H1 (cell line): ENCODE data around the gene FAAP100. TPM values are rescaled to one million over a fixed set of nuclear protein-coding genes. Genes with fewer than 3 reads are reported as not detected.

Experiments used
- CTCF ChIA-PET: fragments of 300-600 bp; sonication (Branson Sonifier 250); formaldehyde crosslinking; loops from one replicate; lab custom pipeline; 2021; ENCODE audit not compliant: partially characterized antibody; lab: Charles Lee
- POLR2A ChIA-PET: fragments of 300-600 bp; sonication (Branson Sonifier 250); formaldehyde crosslinking; loops from one replicate; lab custom pipeline; 2021; ENCODE audit warnings: inconsistent platforms; ENCODE audit not compliant: partially characterized antibody; lab: Charles Lee
- DNase-seq, 2 experiments: peaks; one replicate each; pipeline versions ENCODE4 v3.0.0 to v3.0.0-alpha.2; 2010 to 2022; ENCODE audit warnings: low spot score in 2 of 2, low read depth in 1 of 2, mixed read lengths in 1 of 2
- FAIRE-seq: peaks from 2 replicates; lab custom pipeline; 2011; peaks lifted over from hg19 to GRCh38; lab: Jason Lieb, UNC
- H2AFZ ChIP-seq: 2 replicates; pipeline ENCODE4 v1.8.1; 2012; ENCODE audit warnings: low read length, inconsistent platforms
- H2AK5ac ChIP-seq: 2 replicates; pipeline ENCODE4 v1.6.1; 2013; ENCODE audit warnings: low read depth, low read length
- H2BK120ac ChIP-seq: replicated peaks from 2 replicates; pipeline ENCODE3; 2013; ENCODE audit warnings: low read depth, low read length, inconsistent platforms
- H2BK12ac ChIP-seq: 2 replicates; pipeline ENCODE4 v1.6.1; 2013; ENCODE audit warnings: low read depth, low read length
- H2BK15ac ChIP-seq: 2 replicates; pipeline ENCODE4 v1.6.1; 2013; ENCODE audit warnings: low read length
- H2BK20ac ChIP-seq: 2 replicates; pipeline ENCODE4 v1.6.1; 2013; ENCODE audit warnings: low read length
- H2BK5ac ChIP-seq: 2 replicates; pipeline ENCODE4 v1.6.1; 2013; ENCODE audit warnings: low read depth, low read length
- H3K14ac ChIP-seq: 2 replicates; pipeline ENCODE4 v1.6.1; 2013; ENCODE audit warnings: inconsistent platforms; ENCODE audit not compliant: insufficient read length
- H3K18ac ChIP-seq: 2 replicates; pipeline ENCODE4 v1.6.1; 2013; ENCODE audit warnings: low read length; ENCODE audit errors: extremely low read depth
- H3K23ac ChIP-seq: 2 replicates; pipeline ENCODE4 v1.6.1; 2013; ENCODE audit warnings: inconsistent platforms; ENCODE audit not compliant: insufficient read length
- H3K23me2 ChIP-seq: 2 replicates; pipeline ENCODE4 v1.6.1; 2013; ENCODE audit warnings: low read depth, low read length
- H3K27ac ChIP-seq: 2 replicates; pipeline ENCODE4 v1.6.1; 2011; ENCODE audit warnings: low read depth, low read length, inconsistent platforms
- H3K27me3 ChIP-seq, 4 experiments: replicated peaks in 1 of 4; 1 replicate in 1 of 4; 2 replicates in 3 of 4; pipeline versions ENCODE4 v1.6.1 to v1.8.1; 2011 to 2013; ENCODE audit warnings: low read length in 3 of 4, mild to moderate bottlenecking in 3 of 4, inconsistent platforms in 2 of 4, mixed read lengths in 2 of 4, moderate library complexity in 1 of 4; ENCODE audit not compliant: control insufficient read depth in 3 of 4, insufficient read depth in 3 of 4; ENCODE audit errors: extremely low read depth in 1 of 4
- H3K36me3 ChIP-seq, 4 experiments: 2 replicates each; pipeline versions ENCODE4 v1.6.1 to v1.8.1; 2011 to 2013; ENCODE audit warnings: mild to moderate bottlenecking in 4 of 4, low read length in 3 of 4, moderate library complexity in 2 of 4, control low read depth in 1 of 4, inconsistent platforms in 1 of 4; ENCODE audit not compliant: insufficient read depth in 4 of 4, control insufficient read depth in 2 of 4
- H3K4ac ChIP-seq: replicated peaks from 2 replicates; pipeline ENCODE3; 2013; ENCODE audit warnings: low read length, low read depth, mixed read lengths, inconsistent platforms; ENCODE audit not compliant: insufficient read length
- H3K4me1 ChIP-seq, 4 experiments: replicated peaks in 1 of 4; 1 replicate in 1 of 4; 2 replicates in 3 of 4; pipeline versions ENCODE4 v1.6.1 to v1.8.1; 2011 to 2013; ENCODE audit warnings: low read length in 3 of 4, inconsistent platforms in 2 of 4, mixed read lengths in 1 of 4; ENCODE audit not compliant: insufficient read depth in 4 of 4, control insufficient read depth in 3 of 4
- H3K4me2 ChIP-seq, 2 experiments: 2 replicates each; pipeline versions ENCODE4 v1.6.1 to v1.8.1; 2011 to 2013; ENCODE audit warnings: low read depth in 2 of 2, low read length in 2 of 2, control low read depth in 1 of 2, inconsistent platforms in 1 of 2, mild to moderate bottlenecking in 1 of 2; ENCODE audit not compliant: insufficient read depth in 1 of 2
- H3K4me3 ChIP-seq, 4 experiments: fragments of 200-600, 300-600 bp in 1 of 4; sonication (generic), shearing (Covaris generic), sonication (Bioruptor Twin) in 1 of 4; 2 replicates each; pipeline versions ENCODE4 v1.5.1 to v1.8.1; 2011 to 2016; ENCODE audit warnings: low read length in 4 of 4, low read depth in 3 of 4, control low read depth in 2 of 4, inconsistent platforms in 2 of 4, mild to moderate bottlenecking in 2 of 4, mixed read lengths in 1 of 4, moderate library complexity in 1 of 4; ENCODE audit not compliant: insufficient read depth in 2 of 4; ENCODE audit errors: extremely low read depth in 1 of 4
- H3K56ac ChIP-seq: replicated peaks from 2 replicates; pipeline ENCODE3; 2013; ENCODE audit warnings: low read depth, mild to moderate bottlenecking, mixed read lengths, low read length, inconsistent platforms; ENCODE audit not compliant: insufficient read length
- H3K79me1 ChIP-seq: 2 replicates; pipeline ENCODE4 v1.6.1; 2013; ENCODE audit warnings: low read depth, low read length, control low read depth
- H3K79me2 ChIP-seq, 2 experiments: 2 replicates each; pipeline versions ENCODE4 v1.6.1 to v1.8.1; 2012 to 2013; ENCODE audit warnings: low read length in 2 of 2, mild to moderate bottlenecking in 2 of 2, inconsistent platforms in 1 of 2; ENCODE audit not compliant: insufficient read depth in 2 of 2, control insufficient read depth in 1 of 2
- H3K9ac ChIP-seq, 4 experiments: replicated peaks in 1 of 4; 1 replicate in 1 of 4; 2 replicates in 3 of 4; pipeline versions ENCODE4 v1.6.1 to v1.8.1; 2011 to 2013; ENCODE audit warnings: low read depth in 3 of 4, low read length in 3 of 4, control low read depth in 2 of 4, mild to moderate bottlenecking in 2 of 4, moderate library complexity in 2 of 4, inconsistent platforms in 1 of 4; ENCODE audit errors: extremely low read depth in 1 of 4
- H3K9me3 ChIP-seq, 2 experiments: 2 replicates each; pipeline versions ENCODE4 v1.6.1 to v1.8.1; 2012 to 2013; ENCODE audit warnings: mild to moderate bottlenecking in 2 of 2, moderate library complexity in 2 of 2, control low read depth in 1 of 2, inconsistent platforms in 1 of 2, low read depth in 1 of 2, low read length in 1 of 2, mixed read lengths in 1 of 2; ENCODE audit not compliant: insufficient read depth in 2 of 2
- H4K20me1 ChIP-seq, 2 experiments: replicated peaks in 1 of 2; 2 replicates each; pipeline versions ENCODE3 to v1.8.1; 2011 to 2013; ENCODE audit warnings: inconsistent platforms in 2 of 2, low read length in 2 of 2, mild to moderate bottlenecking in 1 of 2; ENCODE audit not compliant: insufficient read depth in 2 of 2, control insufficient read depth in 1 of 2
- H4K5ac ChIP-seq: 2 replicates; pipeline ENCODE4 v1.6.1; 2013; ENCODE audit warnings: low read length, low read depth, mixed read lengths, inconsistent platforms; ENCODE audit not compliant: insufficient read length
- H4K8ac ChIP-seq: 2 replicates; pipeline ENCODE4 v1.8.0; 2013; ENCODE audit warnings: mild to moderate bottlenecking, moderate library complexity, low read length, inconsistent platforms; ENCODE audit not compliant: insufficient read depth; ENCODE audit errors: extremely low read depth
- H4K91ac ChIP-seq: replicated peaks from 2 replicates; pipeline ENCODE3; 2013; ENCODE audit warnings: low read length, mixed read lengths, inconsistent platforms; ENCODE audit not compliant: insufficient read length
- BRCA1 ChIP-seq: IDR thresholded peaks from 2 replicates; pipeline ENCODE4 v1.6.1; 2012; ENCODE audit warnings: low read depth, low read length, improper control_type of control experiment
- CBX5 ChIP-seq: fragments of 300-800, 300-1000 bp; sonication (generic); IDR thresholded peaks from 2 replicates; pipeline ENCODE4 v1.7.1; 2016; ENCODE audit warnings: antibody characterized with exemption, low read length, low read depth
- CEBPB ChIP-seq: IDR thresholded peaks from 2 replicates; pipeline ENCODE4 v1.6.1; 2012; ENCODE audit warnings: low read depth, low read length
- CTBP2 ChIP-seq: IDR thresholded peaks from 2 replicates; pipeline ENCODE4 v1.7.0; 2011; ENCODE audit warnings: borderline replicate concordance, mild to moderate bottlenecking, moderate library complexity, mixed read lengths, low read length; ENCODE audit not compliant: insufficient read depth, insufficient read length
- GABPA ChIP-seq: IDR thresholded peaks from 2 replicates; pipeline ENCODE4 v1.6.1; 2011; ENCODE audit warnings: mild to moderate bottlenecking, low read length, moderate library complexity, borderline replicate concordance; ENCODE audit not compliant: insufficient read depth
- MAX ChIP-seq: IDR thresholded peaks from 2 replicates; pipeline ENCODE4 v1.6.1; 2012; ENCODE audit warnings: inconsistent platforms
- NANOG ChIP-seq: IDR thresholded peaks from 2 replicates; pipeline ENCODE4 v1.6.1; 2011; ENCODE audit warnings: low read length, low read depth, mild to moderate bottlenecking, inconsistent platforms; ENCODE audit not compliant: insufficient read depth, poor library complexity, severe bottlenecking
- NRF1 ChIP-seq: IDR thresholded peaks from 2 replicates; pipeline ENCODE4 v1.6.1; 2011; ENCODE audit warnings: mild to moderate bottlenecking, low read depth, low read length, improper control_type of control experiment
- RFX5 ChIP-seq: IDR thresholded peaks from 2 replicates; pipeline ENCODE4 v1.6.1; 2011; ENCODE audit warnings: low read depth, low read length, improper control_type of control experiment, borderline replicate concordance
- SAP30 ChIP-seq: fragments of 300-600 bp; sonication (generic); IDR thresholded peaks from 2 replicates; pipeline ENCODE4 v1.7.1; 2012; ENCODE audit warnings: low read length, moderate library complexity, mild to moderate bottlenecking, inconsistent platforms; ENCODE audit not compliant: insufficient read depth, insufficient replicate concordance
- SIN3A ChIP-seq, 2 experiments: IDR thresholded peaks in 1 of 2; conservative IDR thresholded peaks in 1 of 2; 2 replicates each; pipeline ENCODE4 v1.6.1; 2011 to 2012; ENCODE audit warnings: low read length in 2 of 2, improper control_type of control experiment in 1 of 2, low read depth in 1 of 2, mild to moderate bottlenecking in 1 of 2
- SUZ12 ChIP-seq: fragments of 200-600 bp; sonication (generic); IDR thresholded peaks from 2 replicates; pipeline ENCODE4 v1.6.1; 2012; ENCODE audit warnings: mild to moderate bottlenecking, inconsistent platforms, low read length, moderate library complexity, mixed read lengths
- TBP ChIP-seq: IDR thresholded peaks from 2 replicates; pipeline ENCODE4 v1.6.1; 2011; ENCODE audit warnings: low read depth, low read length, improper control_type of control experiment
- WGBS, 2 experiments: shearing (Covaris generic) in 1 of 2; methylation state at CpG; one replicate each; pipeline versions ENCODE4 v1.1.6 to v1.1.7; 2013 to 2015; ENCODE audit warnings: low lambda C conversion rate in 2 of 2, mixed read lengths in 2 of 2, inconsistent platforms in 1 of 2, low coverage in 1 of 2, missing lambda C conversion rate in 1 of 2; ENCODE audit not compliant: insufficient replicate concordance in 2 of 2, insufficient coverage in 1 of 2, insufficient read length in 1 of 2; ENCODE audit errors: extremely low coverage in 1 of 2, missing lambda C conversion rate in 1 of 2; 5-methylcytosine and 5-hydroxymethylcytosine counted together
- polyA plus RNA-seq, 7 experiments: library from polyadenylated mRNA; depleted of rRNA in 3 of 7; stranded (reverse) in 5 of 7; unstranded in 2 of 7; fragments of >200 nt in 5 of 7; fragments of 200-250 nt in 2 of 7; gene quantifications; 1 replicate in 5 of 7; 2 replicates in 1 of 7; 4 replicates in 1 of 7; pipeline versions ENCODE4 v1.2.1 to v1.2.3, GENCODE V29; 2011 to 2013; ENCODE audit warnings: missing spikeins in 2 of 7, mixed read lengths in 2 of 7
- total RNA-seq: library from RNA; stranded (reverse); fragmentation: NEBNext Ultra II Directional; extraction: Animal tissue kit (Norgen Biotek cat#: 25700); gene quantifications from 2 replicates; pipeline ENCODE4 v1.2.1, GENCODE V29; 2021

Gene FAAP100
- total and polyA plus RNA-seq, 2 of the 8 experiments (the other 6 are each of a cell fraction or from before 2014, with no cell fraction given) = 23.2 to 41.8 TPM

- CTCF ChIA-PET = interaction anchor here (0.9 kb wide), 1 partner anchor 51 kb away, joined by 3 read pairs; no protein-coding TSS in a partner anchor
- no peak for DNase-seq
Measured at GRCh38 chr17:81535007-81535328, 17.2 kb downstream of the FAAP100 start.

More at GRCh38 chr17:81535007-81535328, 17.2 kb downstream of the FAAP100 start:
- Histone ChIP-seq H3K79me1 (0 out of 2 replicates have a peak, but pooled peaks cover 3% of the 10 kb centered on the region), H3K27me3 (peaks cover 8 to 28% (median 24%) of the 10 kb centered on the region in 4 experiments; a peak in 6 of 7 replicates), H2BK20ac (no peak overlapping the region), H3K27ac (no peak overlapping the region), H3K4me3 (no peak overlapping the region), H3K56ac (no peak overlapping the region), H3K4ac (no peak overlapping the region), H3K23me2 (peaks cover 28% of the 10 kb centered on the region; the same call in 1 of the 2 replicates), H3K9me3 (peaks cover 4 to 8% of the 10 kb centered on the region in 2 experiments; a peak in 2 of 4 replicates), H3K4me1 (peaks cover 0 to 11% (median 5%) of the 10 kb centered on the region in 4 experiments; a peak in 5 of 7 replicates), H2BK5ac (no peak overlapping the region), H2AFZ (no peak overlapping the region), H4K91ac (no peak overlapping the region), H4K20me1 (peaks cover 2 to 7% of the 10 kb centered on the region in 2 experiments), H3K14ac (no peak overlapping the region), H2BK120ac (no peak overlapping the region), H2AK5ac (no peak overlapping the region), H4K8ac (no peak overlapping the region), H3K79me2 (no peaks in the 10 kb centered on the region), H3K23ac (no peak overlapping the region), H3K4me2 (no peak overlapping the region), H3K18ac (no peak overlapping the region), H2BK12ac (no peak overlapping the region), H2BK15ac (no peak overlapping the region), H3K36me3 (no peaks in the 10 kb centered on the region), H4K5ac (no peak overlapping the region), H3K9ac (no peak overlapping the region)
- TF ChIP-seq SIN3A (conservative IDR thresholded peaks at IDR 0.05 in 1 of 2, IDR thresholded peaks at IDR 0.05 in 1 of 2; ENCODE audit: low read depth in 1 of 2, low read length in 2 of 2) (no peak), GABPA (no peak), TBP (no peak), BRCA1 (no peak), NANOG (no peak), NRF1 (no peak), CTBP2 (no peak), SUZ12 (no peak), RFX5 (no peak), CBX5 (no peak), CEBPB (no peak), SAP30 (no peak), MAX (no peak)
- POLR2A ChIA-PET = interaction anchor here (1.4 to 2.8 kb wide), 4 partner anchors 12 to 25 kb away, joined by 4 to 16 read pairs (median 10); partner anchors contain the start of gene ACTG1
- WGBS, 2 experiments = 58% methylated on average over 3 of the region's 5 CpGs; no CpG with 5 or more reads in 1 of the 2 experiments
- no peak for FAIRE-seq
